ENCODE measurements around the gene RGS4.

DNA sequence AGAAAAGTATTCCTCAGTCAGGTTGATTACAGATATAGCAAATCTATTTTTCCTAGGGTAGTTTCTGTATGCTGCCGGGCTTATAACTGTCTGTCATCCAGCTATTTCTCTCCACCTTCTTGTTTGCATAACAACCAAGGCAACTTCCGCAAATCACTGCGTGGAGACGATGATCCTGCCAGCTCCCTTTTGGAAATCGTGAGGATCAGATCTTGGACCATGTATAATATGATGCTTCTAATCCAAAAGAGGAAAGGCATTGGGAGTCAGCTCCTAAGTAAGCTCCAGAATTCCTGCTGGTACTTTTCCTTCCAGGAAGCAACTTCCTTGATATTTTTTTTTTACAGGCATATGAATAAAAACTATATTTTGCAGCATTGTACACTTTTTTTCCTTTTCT is 445 bp upstream of the RGS4 start:
- TF ChIP-seq, protein P1, sequence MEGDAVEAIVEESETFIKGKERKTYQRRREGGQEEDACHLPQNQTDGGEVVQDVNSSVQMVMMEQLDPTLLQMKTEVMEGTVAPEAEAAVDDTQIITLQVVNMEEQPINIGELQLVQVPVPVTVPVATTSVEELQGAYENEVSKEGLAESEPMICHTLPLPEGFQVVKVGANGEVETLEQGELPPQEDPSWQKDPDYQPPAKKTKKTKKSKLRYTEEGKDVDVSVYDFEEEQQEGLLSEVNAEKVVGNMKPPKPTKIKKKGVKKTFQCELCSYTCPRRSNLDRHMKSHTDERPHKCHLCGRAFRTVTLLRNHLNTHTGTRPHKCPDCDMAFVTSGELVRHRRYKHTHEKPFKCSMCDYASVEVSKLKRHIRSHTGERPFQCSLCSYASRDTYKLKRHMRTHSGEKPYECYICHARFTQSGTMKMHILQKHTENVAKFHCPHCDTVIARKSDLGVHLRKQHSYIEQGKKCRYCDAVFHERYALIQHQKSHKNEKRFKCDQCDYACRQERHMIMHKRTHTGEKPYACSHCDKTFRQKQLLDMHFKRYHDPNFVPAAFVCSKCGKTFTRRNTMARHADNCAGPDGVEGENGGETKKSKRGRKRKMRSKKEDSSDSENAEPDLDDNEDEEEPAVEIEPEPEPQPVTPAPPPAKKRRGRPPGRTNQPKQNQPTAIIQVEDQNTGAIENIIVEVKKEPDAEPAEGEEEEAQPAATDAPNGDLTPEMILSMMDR (IDR thresholded peaks at IDR 0.05) = no peak
- no peak for TF ChIP-seq POLR2A (IDR thresholded peaks at IDR 0.05)
